GM12865 (cell line): ENCODE data around the gene ISM1.

ENCODE experiments used
- DNase-seq: peaks from one replicate; pipeline ENCODE4 v3.0.0; 2010; ENCODE audit warnings: low read depth
- H3K4me3 ChIP-seq: 2 replicates; pipeline ENCODE4 v1.5.1; 2011; ENCODE audit warnings: mild to moderate bottlenecking, low read depth, low read length, control low read depth
- CTCF ChIP-seq: IDR thresholded peaks from 2 replicates; pipeline ENCODE4 v1.5.1; 2011; ENCODE audit warnings: low read length, control low read depth, low read depth, inconsistent platforms; ENCODE audit not compliant: insufficient read depth; ENCODE audit errors: missing control alignments

ISM1 gene

DNA sequence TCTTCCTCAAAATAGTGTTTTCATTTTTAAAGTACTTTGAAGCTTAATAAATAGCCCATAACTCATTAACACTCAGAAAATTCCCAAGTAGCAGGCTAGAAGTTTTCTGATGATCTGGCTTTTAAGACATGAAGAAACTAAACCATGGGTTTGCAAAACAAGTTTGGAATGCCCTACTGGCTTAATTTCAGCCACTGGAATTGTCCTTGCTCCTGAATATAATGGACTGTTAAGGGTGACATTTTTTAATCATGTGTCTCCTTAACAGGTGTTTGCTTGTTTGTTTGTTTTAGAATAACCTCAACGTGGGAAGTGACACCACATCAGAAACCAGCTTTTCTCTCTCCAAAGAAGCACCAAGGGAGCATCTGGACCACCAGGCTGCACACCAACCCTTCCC, 49.1 kb downstream of the ISM1 start:
- DNase-seq: no peak
- TF ChIP-seq CTCF: no peak
- H3K4me3 ChIP-seq: no peak overlapping the region

- no peak for TF ChIP-seq CTCF
- DNase-seq: no peak
- H3K4me3 ChIP-seq: no peak overlapping the region
Measured at GRCh38 chr20:13271098-13271497, 50.0 kb downstream of the ISM1 start.

- no peak overlapping the region for H3K4me3 ChIP-seq
- DNase-seq: no peak
- TF ChIP-seq CTCF: no peak
Measured at GRCh38 chr20:13271977-13272975, 51.2 kb downstream of the ISM1 start.

DNA sequence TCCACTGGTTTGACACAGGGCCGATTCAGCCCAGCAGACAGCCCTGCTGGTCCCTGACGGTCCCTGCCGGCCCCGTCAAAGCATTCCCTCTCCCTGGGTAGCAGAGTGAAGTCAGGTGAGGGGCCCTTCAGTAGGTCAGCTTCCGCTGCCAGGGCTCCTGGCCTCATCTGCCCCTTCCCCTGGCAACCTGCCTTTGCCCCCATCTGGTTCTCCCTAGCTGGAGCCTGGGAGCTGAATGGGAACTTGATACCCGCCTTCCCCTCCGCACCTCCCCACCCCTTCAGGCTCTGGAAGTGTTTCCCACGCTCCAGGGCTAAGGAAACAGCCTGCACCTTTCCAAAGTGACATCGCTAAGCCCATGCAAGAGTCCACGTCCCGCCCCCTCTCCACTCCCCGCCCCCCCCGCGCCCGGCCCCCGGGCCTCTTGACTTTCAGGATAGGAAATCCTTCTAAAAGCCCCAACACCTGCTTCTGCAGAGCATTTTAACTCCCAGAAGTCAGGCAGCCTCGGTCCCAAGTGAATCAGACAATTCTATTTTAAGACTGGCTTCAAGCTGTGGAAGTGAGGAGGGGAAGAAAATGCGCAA, 53.3 kb downstream of the ISM1 start:
- DNase-seq: no peak
- H3K4me3 ChIP-seq: no peak overlapping the region
- TF ChIP-seq CTCF: no peak

DNA sequence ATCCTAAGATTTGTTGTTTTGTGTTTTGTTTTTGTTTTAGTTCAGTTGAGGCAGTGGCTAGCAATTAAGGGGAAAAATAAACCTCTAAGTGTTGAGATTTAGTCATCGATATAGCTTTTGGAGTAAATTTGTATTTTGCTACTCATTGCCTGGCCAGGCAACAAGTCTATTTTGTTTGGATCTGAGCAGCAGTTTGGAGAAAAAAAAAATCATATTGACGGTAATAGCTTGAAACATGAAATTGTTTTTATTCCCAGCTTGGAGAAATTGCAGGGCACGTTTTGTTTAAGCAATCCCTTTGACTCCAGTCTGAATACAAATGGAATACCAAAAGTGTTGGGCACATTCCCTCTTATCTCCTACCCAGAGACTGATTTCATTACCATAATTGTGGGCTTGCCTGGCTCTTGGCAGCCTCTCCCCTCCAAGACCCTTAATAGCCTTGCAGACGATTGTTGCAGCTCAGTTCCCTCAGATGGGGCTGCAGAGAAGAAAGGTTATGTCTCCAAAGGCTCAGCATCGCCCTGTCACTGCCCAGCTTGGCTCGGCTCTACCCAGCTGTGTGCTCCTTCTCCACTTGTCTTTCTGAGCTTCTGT, 56.0 kb downstream of the ISM1 start:
- no peak overlapping the region for H3K4me3 ChIP-seq
- TF ChIP-seq CTCF: no peak
- DNase-seq: no peak

DNA sequence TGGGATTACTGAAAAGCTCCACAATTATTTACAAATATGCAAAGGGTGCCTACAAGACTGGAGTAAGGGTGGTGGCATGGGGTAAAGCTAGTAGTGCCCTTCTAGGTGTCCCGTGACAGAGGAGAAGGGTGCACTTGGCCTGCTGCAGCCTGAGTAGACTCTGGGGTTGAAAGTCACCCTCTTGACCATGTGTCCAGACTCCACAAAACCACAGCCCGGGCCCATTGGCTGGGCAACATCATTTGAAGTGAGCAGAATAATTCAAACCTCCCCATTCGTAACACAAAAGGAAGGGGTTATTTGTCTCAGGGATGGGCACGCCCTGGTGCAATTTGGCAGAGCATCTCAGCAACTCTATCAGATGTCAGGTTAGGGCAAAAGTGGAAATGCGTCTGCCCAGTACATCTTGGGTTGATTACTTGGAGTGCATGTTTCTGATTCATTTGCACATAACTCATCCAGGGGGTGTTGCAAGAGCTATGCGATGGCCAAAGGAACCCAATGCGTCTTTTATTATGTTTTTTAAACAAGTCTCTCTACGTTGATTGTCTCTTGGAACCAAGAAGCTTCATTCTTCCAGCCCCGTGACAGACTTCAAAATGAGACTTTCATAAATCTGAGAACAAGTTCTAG, 56.7 kb downstream of the ISM1 start:
- TF ChIP-seq CTCF: no peak
- DNase-seq: no peak
- H3K4me3 ChIP-seq: no peak overlapping the region
